Fibroblast of mammary gland (primary cell): ENCODE data around the gene BBX.

ENCODE experiments used
- DNase-seq: peaks from one replicate; pipeline ENCODE4 v3.0.0-alpha.2; 2010; ENCODE audit warnings: low read depth
- H3K4me3 ChIP-seq: 2 replicates; pipeline ENCODE4 v1.5.1; 2011; ENCODE audit warnings: low read depth, mild to moderate bottlenecking, low read length, moderate library complexity; ENCODE audit not compliant: control insufficient read depth
- CTCF ChIP-seq: conservative IDR thresholded peaks from 2 replicates; pipeline ENCODE4 v1.5.1; 2011; ENCODE audit warnings: low read depth, low read length, inconsistent platforms; ENCODE audit not compliant: control insufficient read depth, insufficient read depth

The BBX gene

DNA sequence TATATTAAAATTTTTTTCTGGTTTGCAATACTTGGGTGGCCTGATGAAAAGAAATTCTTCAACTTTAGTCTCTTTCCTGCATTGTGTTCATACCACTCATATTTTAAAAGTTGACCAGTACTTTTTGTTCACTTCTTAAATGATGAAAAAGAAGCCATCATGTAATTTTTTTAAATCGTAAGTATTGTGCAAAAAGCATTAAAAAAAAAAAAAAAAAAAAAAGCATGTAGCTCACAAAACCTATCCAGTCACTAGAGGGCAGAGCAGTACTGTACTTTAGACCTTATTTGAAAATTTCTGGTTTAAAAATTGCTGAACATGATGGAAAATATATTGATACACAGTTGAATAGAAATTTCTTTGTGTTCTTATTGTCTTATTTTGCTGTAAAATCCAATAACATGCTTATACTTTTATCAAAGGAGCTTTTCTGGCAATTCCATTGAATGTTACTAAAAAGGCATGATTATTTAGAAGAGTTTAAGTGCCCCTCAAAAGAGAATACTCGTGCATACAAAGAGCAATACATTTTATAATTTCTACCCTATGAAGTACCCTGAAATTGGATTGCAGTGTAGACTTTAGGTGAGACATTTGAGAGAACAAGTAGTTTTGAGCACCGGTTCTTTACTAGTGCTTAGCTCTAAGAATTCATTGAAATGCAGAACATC is 137.7 kb downstream of the BBX start:
- TF ChIP-seq CTCF, result peak; percentile 79
- peak; percentile 80 for DNase-seq
- H3K4me3 ChIP-seq, result no peak overlapping the region

- DNase-seq, result peak; percentile 54
- TF ChIP-seq CTCF, result no peak
- H3K4me3 ChIP-seq, result no peak overlapping the region
These were observed 138.8 kb downstream of the BBX start for GRCh38 chr3:107661447-107662123.

GRCh38 chr3:107662124-107662507 is 139.4 kb downstream of the BBX start:
- peak overlapping the region; percentile 38 for H3K4me3 ChIP-seq
- peak; percentile 90 for DNase-seq
- TF ChIP-seq CTCF, result no peak

DNA sequence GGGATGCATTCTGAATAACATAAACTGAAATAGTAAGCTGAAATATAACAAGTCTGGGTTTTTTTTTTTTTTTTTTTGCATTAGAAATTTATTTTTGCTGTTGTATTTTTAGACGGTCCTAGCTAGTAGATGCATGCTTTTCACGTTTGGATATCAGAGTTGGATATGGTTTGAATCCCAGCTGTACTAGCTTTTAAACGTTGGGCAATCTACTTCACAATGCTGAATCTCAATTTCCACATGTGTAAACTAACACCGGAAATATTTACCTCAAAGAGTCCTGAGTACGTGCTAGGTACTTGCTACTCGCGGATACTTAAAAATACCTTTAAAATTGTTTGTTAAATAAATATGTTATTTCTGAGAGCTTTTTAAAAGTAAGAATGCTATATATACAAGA is 139.8 kb downstream of the BBX start:
- peak; percentile 27 for DNase-seq
- no peak for TF ChIP-seq CTCF
- peak overlapping the region; percentile 38 for H3K4me3 ChIP-seq

DNA sequence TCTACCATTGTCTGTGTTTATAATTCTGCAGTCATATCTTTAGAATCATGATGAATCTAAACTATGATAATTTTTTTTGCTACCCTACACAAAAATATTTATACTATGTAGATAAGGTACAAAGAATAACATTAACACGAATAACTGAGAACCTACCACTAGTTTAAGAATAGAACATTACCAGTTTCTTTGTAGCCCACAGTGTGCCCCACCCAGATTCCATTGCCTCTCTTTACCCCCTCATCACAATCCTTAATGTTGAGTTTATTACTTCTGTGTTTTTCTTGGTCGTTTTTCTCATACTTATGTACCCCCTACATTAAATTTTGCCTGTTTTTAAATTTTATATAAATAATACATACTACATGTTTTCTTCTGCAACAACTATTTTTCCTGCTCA is 140.5 kb downstream of the BBX start:
- no peak for DNase-seq
- TF ChIP-seq CTCF, result no peak
- no peak overlapping the region for H3K4me3 ChIP-seq

DNA sequence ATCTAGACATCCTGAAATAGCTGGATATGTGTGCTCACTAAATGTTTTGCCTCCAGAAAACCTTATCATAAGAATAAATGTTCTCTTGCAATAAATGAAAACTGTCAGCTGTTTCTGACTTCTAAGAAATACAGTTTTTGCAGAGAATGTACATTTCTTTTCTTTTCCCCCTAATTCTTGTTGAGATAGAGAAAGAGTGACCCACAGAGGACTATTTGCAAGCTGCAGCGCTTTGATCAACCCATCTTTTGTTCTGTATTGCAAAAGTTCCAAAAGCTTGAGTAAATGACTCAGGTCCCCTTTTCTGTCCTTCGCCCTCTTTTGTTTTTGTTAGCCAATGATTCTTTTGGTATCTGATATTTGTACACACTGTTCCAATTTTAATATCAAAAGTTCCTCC is 141.9 kb downstream of the BBX start:
- DNase-seq, result no peak
- TF ChIP-seq CTCF, result no peak
- H3K4me3 ChIP-seq, result no peak overlapping the region
